Body of pancreas (tissue), 4 donors: ENCODE data around the gene GPR107. TPM values are rescaled to one million over a fixed set of nuclear protein-coding genes. Genes with fewer than 3 reads are reported as not detected.

ENCODE experiments used
- ATAC-seq: fragments of 150-250 bp; one replicate; pipeline ENCODE4 v1.9.1; 2016
- DNase-seq, 4 donors: peaks; one replicate each; pipeline ENCODE4 v3.0.0-alpha.2; 2019
- H3K27ac ChIP-seq, 4 donors: fragments of 200-600 bp; sonication (generic); 1 replicate in 3 of 4; 2 replicates in 1 of 4; pipeline versions ENCODE4 v1.5.1 to v1.6.1; 2016 to 2019; ENCODE audit warnings: mild to moderate bottlenecking in 1 of 4, mixed read lengths in 1 of 4, moderate library complexity in 1 of 4
- H3K27me3 ChIP-seq, 2 donors: fragments of 200-600 bp; sonication (generic); one replicate each; pipeline ENCODE4 v1.6.0; 2016; ENCODE audit warnings: mild to moderate bottlenecking in 1 of 2
- H3K36me3 ChIP-seq, 2 donors: fragments of 200-600 bp; sonication (generic); replicated peaks in 1 of 2; 2 replicates each; pipeline ENCODE4 v1.5.1; 2016; ENCODE audit warnings: low read depth in 2 of 2; ENCODE audit not compliant: insufficient read depth in 1 of 2
- H3K4me1 ChIP-seq: fragments of 200-600 bp; sonication (generic); one replicate; pipeline ENCODE4 v1.6.0; 2016
- H3K4me3 ChIP-seq, 2 donors: fragments of 200-600 bp; sonication (generic); 1 replicate in 1 of 2; 2 replicates in 1 of 2; pipeline ENCODE4 v1.5.1; 2016 to 2019
- H3K9me3 ChIP-seq, 3 donors: fragments of 200-600 bp; sonication (generic); 1 replicate in 2 of 3; 2 replicates in 1 of 3; pipeline ENCODE4 v1.5.1; 2016
- POLR2A ChIP-seq, 3 donors: fragments of 450-650 bp; IDR thresholded peaks; one replicate each; pipeline ENCODE4 v1.6.1; 2016; ENCODE audit warnings: antibody characterized with exemption in 3 of 3, mild to moderate bottlenecking in 2 of 3
- WGBS, 2 donors: methylation state at CpG; one replicate each; pipeline ENCODE4 v1.1.5; 2017; 5-methylcytosine and 5-hydroxymethylcytosine counted together
- intact Hi-C: fragments of 100-400 bp; cut with DNase I; formaldehyde crosslinking; loops from one replicate; pipeline ENCODE4 v1.15.1; 2023
- total RNA-seq, 2 donors: library from RNA; depleted of rRNA; stranded (reverse); fragments of >200 nt; gene quantifications; one replicate each; pipeline ENCODE4 v1.1.0, GENCODE V29; 2016
- TF ChIP-seq, protein P1 (sequence below), 7 experiments: fragments of 450-650 bp in 4 of 7; fragments of 200-600 bp in 3 of 7; sonication (generic) in 3 of 7; IDR thresholded peaks; one replicate each; pipeline ENCODE4 v1.5.1; 2016 to 2019; ENCODE audit warnings: antibody characterized with exemption in 7 of 7

GPR107 gene
- total RNA-seq, 2 donors from 2014 or later = 9.6 to 11.4 TPM

DNA sequence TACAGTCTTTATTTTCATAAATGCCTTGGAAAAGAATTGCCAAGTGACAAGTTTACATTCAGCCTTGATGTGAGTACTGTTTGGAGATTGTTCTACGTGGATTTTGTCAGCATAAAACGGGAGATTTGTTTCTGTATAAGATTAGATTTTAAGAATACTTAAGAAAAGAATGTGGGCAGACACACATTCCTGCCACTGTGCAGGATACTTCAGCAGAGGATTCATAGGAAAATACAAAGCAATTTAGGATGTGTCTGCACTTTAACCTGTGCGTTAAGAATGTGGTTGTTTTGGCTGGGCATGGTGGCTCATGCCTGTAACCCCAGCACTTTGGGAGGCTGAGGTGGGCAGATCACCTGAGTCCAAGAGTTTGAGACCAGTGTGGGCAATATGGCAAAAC is 37.2 kb downstream of the GPR107 start:
- no peak overlapping the region for H3K27ac ChIP-seq
- intact Hi-C loops = no loop called here
- TF ChIP-seq, protein P1, sequence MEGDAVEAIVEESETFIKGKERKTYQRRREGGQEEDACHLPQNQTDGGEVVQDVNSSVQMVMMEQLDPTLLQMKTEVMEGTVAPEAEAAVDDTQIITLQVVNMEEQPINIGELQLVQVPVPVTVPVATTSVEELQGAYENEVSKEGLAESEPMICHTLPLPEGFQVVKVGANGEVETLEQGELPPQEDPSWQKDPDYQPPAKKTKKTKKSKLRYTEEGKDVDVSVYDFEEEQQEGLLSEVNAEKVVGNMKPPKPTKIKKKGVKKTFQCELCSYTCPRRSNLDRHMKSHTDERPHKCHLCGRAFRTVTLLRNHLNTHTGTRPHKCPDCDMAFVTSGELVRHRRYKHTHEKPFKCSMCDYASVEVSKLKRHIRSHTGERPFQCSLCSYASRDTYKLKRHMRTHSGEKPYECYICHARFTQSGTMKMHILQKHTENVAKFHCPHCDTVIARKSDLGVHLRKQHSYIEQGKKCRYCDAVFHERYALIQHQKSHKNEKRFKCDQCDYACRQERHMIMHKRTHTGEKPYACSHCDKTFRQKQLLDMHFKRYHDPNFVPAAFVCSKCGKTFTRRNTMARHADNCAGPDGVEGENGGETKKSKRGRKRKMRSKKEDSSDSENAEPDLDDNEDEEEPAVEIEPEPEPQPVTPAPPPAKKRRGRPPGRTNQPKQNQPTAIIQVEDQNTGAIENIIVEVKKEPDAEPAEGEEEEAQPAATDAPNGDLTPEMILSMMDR (IDR thresholded peaks at IDR 0.05) = no peak
- no peak for TF ChIP-seq POLR2A (IDR thresholded peaks at IDR 0.05)
- WGBS, 2 donors = 77 to 81% methylated on average over 3 of the region's 3 CpGs
- ATAC-seq (no peak), DNase-seq (no peak)
- no peaks in the 10 kb centered on the region for H3K4me1 ChIP-seq
- H3K9me3 ChIP-seq = no peaks in the 10 kb centered on the region
- no peak overlapping the region for H3K4me3 ChIP-seq
- no peaks in the 10 kb centered on the region for H3K27me3 ChIP-seq
- H3K36me3 ChIP-seq = peaks cover 0 to 2% of the 10 kb centered on the region in 2 donors

DNA sequence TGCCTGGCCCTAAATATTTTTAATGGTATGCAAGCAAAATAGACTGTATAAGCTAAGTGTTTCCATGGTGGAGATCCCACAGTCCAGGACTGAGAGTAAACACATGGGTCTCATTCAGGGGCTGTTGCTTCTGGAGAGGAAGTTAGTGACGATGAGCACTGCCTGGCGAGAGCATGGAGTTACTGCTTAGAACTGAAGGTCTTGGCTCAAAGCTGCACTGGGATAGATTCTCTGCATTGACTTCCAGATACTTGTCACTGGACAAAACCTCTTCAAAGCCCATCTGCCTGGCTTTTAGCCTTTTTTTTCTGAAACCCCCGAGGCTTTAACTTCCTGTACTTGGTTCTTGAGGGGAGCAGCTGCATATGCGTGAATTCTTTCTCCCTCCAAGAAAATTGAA is 39.2 kb downstream of the GPR107 start:
- H3K9me3 ChIP-seq = no peaks in the 10 kb centered on the region
- H3K4me1 ChIP-seq = no peaks in the 10 kb centered on the region
- no peak for TF ChIP-seq POLR2A (IDR thresholded peaks at IDR 0.05)
- TF ChIP-seq, protein P1 (IDR thresholded peaks at IDR 0.05) = no peak
- DNase-seq (no peak), ATAC-seq (no peak)
- intact Hi-C loops = no loop called here
- no peak overlapping the region for H3K4me3 ChIP-seq
- no peaks in the 10 kb centered on the region for H3K27me3 ChIP-seq
- 68 to 90% methylated on average over 4 of the region's 4 CpGs for WGBS, 2 donors
- H3K27ac ChIP-seq = no peak overlapping the region
- H3K36me3 ChIP-seq = peaks cover 0 to 2% of the 10 kb centered on the region in 2 donors

- H3K27ac ChIP-seq = no peak overlapping the region
- WGBS, 2 donors = 68 to 75% methylated on average over 6 to 7 of the region's 7 CpGs
- no peak for DNase-seq
- TF ChIP-seq, protein P1 (IDR thresholded peaks at IDR 0.05) = no peak
- TF ChIP-seq POLR2A (IDR thresholded peaks at IDR 0.05) = no peak
- no peaks in the 10 kb centered on the region for H3K27me3 ChIP-seq
- no peak overlapping the region for H3K4me3 ChIP-seq
- ATAC-seq = no peak
- H3K36me3 ChIP-seq = peaks cover 8 to 10% of the 10 kb centered on the region in 2 donors
- no peaks in the 10 kb centered on the region for H3K9me3 ChIP-seq
- intact Hi-C loops = no loop called here
- no peaks in the 10 kb centered on the region for H3K4me1 ChIP-seq
Observed at GRCh38 chr9:130095872-130096271, 42.2 kb downstream of the GPR107 start.

- ATAC-seq (no peak), DNase-seq (no peak)
- intact Hi-C loops = no loop called here
- no peak overlapping the region for H3K27ac ChIP-seq
- TF ChIP-seq POLR2A (IDR thresholded peaks at IDR 0.05) = no peak
- TF ChIP-seq, protein P1 (IDR thresholded peaks at IDR 0.05) = no peak
- H3K4me3 ChIP-seq = no peak overlapping the region
- 90 to 95% methylated on average over 3 of the region's 3 CpGs for WGBS, 2 donors
- H3K9me3 ChIP-seq = no peaks in the 10 kb centered on the region
- H3K36me3 ChIP-seq = peaks cover 8 to 26% of the 10 kb centered on the region in 2 donors
- no peaks in the 10 kb centered on the region for H3K4me1 ChIP-seq
- H3K27me3 ChIP-seq = no peaks in the 10 kb centered on the region
Observed at GRCh38 chr9:130100681-130101080, 47.0 kb downstream of the GPR107 start.

- Histone ChIP-seq H3K4me1 (no peaks in the 10 kb centered on the region), H3K4me3 (no peak overlapping the region), H3K36me3 (peaks cover 8 to 26% of the 10 kb centered on the region in 2 donors), H3K27me3 (no peaks in the 10 kb centered on the region), H3K9me3 (no peaks in the 10 kb centered on the region), H3K27ac (no peak overlapping the region)
- DNase-seq = no peak
- WGBS, 2 donors = 86 to 91% methylated on average over 7 to 9 of the region's 9 CpGs
- TF ChIP-seq POLR2A (IDR thresholded peaks at IDR 0.05) = no peak
- TF ChIP-seq, protein P1 (IDR thresholded peaks at IDR 0.05) = no peak
- no peak for ATAC-seq
- intact Hi-C loops = no loop called here
Observed at GRCh38 chr9:130101915-130102314, 48.2 kb downstream of the GPR107 start.
